ENCODE results near the gene PPP3CA.
"Not testable (repeated sequence)": the region's sequence is repeated elsewhere in the genome, so short reads cannot be mapped to it uniquely, and the experiment has no call there.

Gene PPP3CA

GRCh38 chr4:101098666-101099400 is 248.5 kb downstream of the PPP3CA start:
- DNase-seq (ENCODE audit: low read depth) = no peak

- not testable (repeated sequence) for DNase-seq (ENCODE audit: low read depth)
Measured at GRCh38 chr4:101092609-101093008, 254.7 kb downstream of the PPP3CA start.

- no peak for DNase-seq (ENCODE audit: low read depth)
Measured at GRCh38 chr4:101089168-101089567, 258.2 kb downstream of the PPP3CA start.

GRCh38 chr4:101086801-101087586 is 260.3 kb downstream of the PPP3CA start:
- no peak for DNase-seq (ENCODE audit: low read depth)

GRCh38 chr4:101083131-101083530 is 264.2 kb downstream of the PPP3CA start:
- DNase-seq (ENCODE audit: low read depth) = no peak

GRCh38 chr4:101081695-101082369 is 265.5 kb downstream of the PPP3CA start:
- DNase-seq (ENCODE audit: low read depth) = no peak

GRCh38 chr4:101081166-101081565 is 266.2 kb downstream of the PPP3CA start:
- no peak for DNase-seq (ENCODE audit: low read depth)

GRCh38 chr4:101078950-101079349 is 268.4 kb downstream of the PPP3CA start:
- no peak for DNase-seq (ENCODE audit: low read depth)

GRCh38 chr4:101076032-101076431 is 271.3 kb downstream of the PPP3CA start:
- no peak for DNase-seq (ENCODE audit: low read depth)

GRCh38 chr4:101075536-101075935 is 271.8 kb downstream of the PPP3CA start:
- no peak for DNase-seq (ENCODE audit: low read depth)

GRCh38 chr4:101074326-101074725 is 273.0 kb downstream of the PPP3CA start:
- no peak for DNase-seq (ENCODE audit: low read depth)

- DNase-seq (ENCODE audit: low read depth) = no peak
Measured at GRCh38 chr4:101071241-101071640, 276.1 kb downstream of the PPP3CA start.

- DNase-seq (ENCODE audit: low read depth) = no peak
Measured at GRCh38 chr4:101068115-101068514, 279.2 kb downstream of the PPP3CA start.

- DNase-seq (ENCODE audit: low read depth) = no peak
Measured at GRCh38 chr4:101067383-101067782, 279.9 kb downstream of the PPP3CA start.

- no peak for DNase-seq (ENCODE audit: low read depth)
Measured at GRCh38 chr4:101066626-101067170, 280.6 kb downstream of the PPP3CA start.

- DNase-seq (ENCODE audit: low read depth) = no peak
Measured at GRCh38 chr4:101065935-101066485, 281.3 kb downstream of the PPP3CA start.

GRCh38 chr4:101065346-101065745 is 282.0 kb downstream of the PPP3CA start:
- no peak for DNase-seq (ENCODE audit: low read depth)

- DNase-seq (ENCODE audit: low read depth) = no peak
Measured at GRCh38 chr4:101064541-101065180, 282.7 kb downstream of the PPP3CA start.

GRCh38 chr4:101055392-101055791 is 291.9 kb downstream of the PPP3CA start:
- no peak for DNase-seq (ENCODE audit: low read depth)

GRCh38 chr4:101050837-101051205 is 296.5 kb downstream of the PPP3CA start:
- no peak for DNase-seq (ENCODE audit: low read depth)

- no peak for DNase-seq (ENCODE audit: low read depth)
Measured at GRCh38 chr4:101050088-101050836, 297.1 kb downstream of the PPP3CA start.
